IPS-11a (cell line): ENCODE data around the gene GPC6.
"Not testable (repeated sequence)": the region's sequence is repeated elsewhere in the genome, so short reads cannot be mapped to it uniquely, and the experiment has no call there.

ENCODE experiments used
- H3K4me3 ChIP-seq: one replicate; pipeline ENCODE4 v1.5.1; 2013; ENCODE audit warnings: low read depth, low read length, control low read depth

Gene GPC6

DNA sequence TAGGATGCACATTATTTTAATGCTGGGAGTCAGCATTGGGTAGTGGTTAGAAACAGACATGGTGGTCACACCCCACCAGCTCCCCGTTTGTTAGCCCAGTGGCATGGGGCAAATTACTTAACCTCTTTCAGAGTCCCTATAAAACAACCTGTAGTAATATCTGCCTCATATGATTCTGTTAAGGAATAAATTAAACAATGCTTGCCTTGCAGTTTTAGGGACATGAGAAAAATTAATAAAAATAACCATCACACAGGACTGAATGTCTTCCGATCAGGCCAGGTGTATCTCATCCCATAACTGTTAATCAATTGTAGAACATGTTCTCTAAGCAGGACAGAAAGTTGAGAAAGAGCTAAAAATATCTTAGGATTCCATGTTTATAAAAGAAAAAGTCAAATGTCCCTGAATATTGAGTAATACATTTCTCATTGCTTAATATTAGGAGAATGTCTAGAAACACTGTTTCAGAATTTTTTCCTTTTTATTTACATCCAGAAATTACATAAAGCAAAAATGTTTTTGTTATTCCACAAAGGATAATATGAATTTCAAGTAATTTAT lies 196.5 kb downstream of the GPC6 start:
- H3K4me3 ChIP-seq: no peak overlapping the region

DNA sequence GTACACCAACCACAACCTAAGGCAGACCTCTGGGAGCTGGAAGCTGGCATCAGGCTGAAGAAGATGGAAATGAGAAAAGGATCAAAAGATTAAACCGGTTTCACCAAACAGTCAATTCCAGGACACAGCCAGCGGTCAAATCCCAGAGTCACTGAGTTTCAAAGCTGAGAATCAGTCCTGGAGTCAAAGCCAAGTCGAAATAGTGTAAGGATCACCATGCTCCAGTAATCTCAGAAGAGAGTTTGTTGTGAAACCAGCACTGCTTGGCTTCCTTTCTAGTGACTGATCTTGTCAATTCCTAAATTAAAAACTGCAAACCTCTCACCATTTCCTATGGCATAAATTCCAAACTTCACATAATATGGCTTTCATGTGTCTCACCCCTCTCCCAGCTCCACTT lies 198.8 kb downstream of the GPC6 start:
- no peak overlapping the region for H3K4me3 ChIP-seq

DNA sequence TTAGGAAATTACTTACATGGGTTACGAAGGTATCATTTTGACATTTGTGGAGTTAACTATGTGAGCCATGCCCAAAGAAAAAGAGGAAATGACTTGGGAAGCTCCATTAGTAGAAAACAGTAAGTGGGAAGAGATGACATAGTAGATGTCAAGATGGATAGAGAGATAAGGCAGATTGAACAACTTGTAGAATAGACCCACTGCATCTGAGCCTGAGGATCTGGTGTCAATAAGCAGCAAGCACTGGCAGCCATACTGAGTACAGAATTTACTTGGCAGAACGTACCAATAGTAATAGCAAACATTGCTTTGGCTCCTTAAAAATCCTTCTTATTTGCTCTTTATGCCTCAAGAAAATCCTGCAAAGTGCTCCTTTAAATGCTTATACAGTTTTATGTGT lies 203.8 kb downstream of the GPC6 start:
- no peak overlapping the region for H3K4me3 ChIP-seq

DNA sequence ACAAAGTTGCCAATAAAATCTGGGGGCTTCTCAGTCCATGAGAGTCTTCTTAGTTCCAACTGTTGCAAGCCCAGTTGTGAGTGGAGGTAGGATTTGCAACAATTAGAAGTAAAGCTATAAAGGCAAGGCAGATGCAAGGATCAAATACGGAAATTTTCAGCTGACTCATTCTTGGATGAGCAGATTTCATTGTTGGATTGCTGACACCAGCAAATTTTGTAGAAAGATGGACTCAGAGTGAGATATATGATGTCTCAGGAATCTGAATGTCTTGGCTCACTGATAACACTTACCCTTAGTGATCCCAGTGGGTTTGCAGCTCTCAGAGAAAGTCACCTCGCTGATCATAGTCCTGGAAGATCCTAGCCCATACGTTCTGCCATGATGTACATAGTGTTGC lies 209.0 kb downstream of the GPC6 start:
- no peak overlapping the region for H3K4me3 ChIP-seq

DNA sequence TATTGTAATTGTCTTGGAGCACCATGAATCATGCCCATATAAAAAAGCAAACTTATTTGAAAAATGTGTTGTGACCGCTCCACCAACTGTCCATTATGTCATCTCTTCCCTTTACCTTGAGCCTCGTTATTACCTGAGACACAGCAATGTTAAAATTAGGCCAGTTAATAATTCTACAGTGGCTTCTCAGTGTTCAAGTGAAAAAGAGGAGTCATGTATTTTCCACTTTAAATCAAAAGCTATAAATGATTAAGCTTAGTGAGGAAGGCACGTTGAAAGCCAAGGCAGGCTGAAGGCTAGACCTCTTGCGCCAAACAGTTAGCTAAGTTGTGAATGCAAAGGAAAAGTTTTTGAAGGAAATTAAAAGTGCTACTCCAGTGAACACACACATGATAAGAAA lies 210.5 kb downstream of the GPC6 start:
- no peak overlapping the region for H3K4me3 ChIP-seq

DNA sequence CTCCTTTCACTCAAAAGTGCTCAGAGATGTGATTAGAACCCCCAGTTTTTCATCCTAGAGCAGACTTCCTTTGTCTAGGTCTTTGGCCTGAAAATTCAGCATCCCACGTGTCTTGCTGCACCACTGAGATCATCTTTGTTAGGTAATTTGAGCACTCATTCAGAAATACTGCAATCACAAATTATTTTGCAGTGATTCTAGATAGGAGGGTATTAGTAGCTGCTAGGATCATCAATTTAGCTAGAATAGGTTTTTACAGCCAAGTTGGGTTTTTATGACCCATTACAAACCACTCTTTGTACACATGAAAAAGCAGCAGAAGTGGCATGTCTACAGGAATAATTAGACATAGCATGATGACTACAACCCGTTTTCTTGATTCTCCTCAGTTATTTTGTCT lies 219.6 kb downstream of the GPC6 start:
- H3K4me3 ChIP-seq: no peak overlapping the region

DNA sequence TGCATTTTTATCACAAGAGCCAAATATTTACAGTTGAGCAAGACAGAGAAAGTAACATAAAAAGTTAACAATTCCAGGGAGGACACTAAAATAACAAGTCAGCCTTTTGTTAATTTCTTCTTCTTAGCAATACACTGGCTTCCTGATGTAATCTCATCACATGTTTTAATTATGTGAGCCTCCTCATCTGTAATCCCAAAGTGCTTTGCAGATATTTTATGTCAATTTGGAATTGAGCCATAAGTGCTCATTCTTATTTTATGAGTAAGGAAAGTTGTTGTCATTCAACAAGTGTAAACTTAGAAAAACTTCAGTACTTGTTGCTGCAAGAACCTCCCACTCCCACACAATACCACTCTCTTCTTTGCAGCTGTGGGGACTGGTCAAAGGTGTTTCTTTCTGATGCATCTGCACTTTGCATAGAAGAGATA lies 223.6 kb downstream of the GPC6 start:
- no peak overlapping the region for H3K4me3 ChIP-seq

DNA sequence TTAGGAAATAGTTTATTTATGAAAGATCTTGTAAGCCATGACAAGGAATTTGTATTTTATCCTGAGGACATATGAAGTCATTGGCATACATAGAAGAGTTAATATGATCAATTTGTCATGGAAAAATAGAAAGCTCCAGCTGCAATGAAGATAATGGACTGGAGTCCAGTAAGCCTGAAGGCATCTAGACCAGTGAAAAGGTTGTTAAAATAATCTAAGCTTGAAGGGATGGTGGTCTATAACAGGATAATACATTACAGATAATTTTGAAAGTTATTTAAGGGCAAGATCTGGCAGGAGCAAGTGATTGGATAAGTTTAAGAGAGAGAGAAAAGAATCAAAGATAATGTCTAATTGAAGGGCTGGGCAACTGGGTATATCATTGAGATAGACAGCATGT lies 224.2 kb downstream of the GPC6 start:
- no peak overlapping the region for H3K4me3 ChIP-seq

DNA sequence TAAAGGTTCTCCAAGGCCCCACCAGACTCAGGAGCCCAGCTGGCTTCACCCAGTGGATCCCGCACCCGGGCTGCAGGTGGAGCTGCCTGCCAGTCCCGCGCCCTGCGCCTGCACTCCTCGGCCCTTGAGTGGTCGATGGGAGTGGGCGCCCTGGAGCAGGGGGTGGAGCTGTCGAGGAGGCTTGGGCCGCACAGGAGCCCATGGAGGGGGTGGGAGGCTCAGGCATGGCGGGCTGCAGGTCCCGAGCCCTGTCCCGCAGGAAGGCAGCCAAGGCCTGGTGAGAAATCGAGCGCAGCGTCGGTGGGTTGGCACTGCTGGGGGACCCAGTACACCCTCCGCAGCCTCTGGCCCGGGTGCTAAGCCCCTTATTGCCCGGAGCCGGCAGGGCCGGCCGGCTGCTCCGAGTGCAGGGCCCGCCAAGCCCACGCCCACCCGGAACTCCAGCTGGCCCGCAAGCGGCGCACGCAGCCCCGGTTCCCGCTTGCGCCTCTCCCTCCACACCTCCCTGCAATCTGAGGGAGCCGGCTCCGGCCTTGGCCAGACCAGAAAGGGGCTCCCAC lies 228.1 kb downstream of the GPC6 start:
- H3K4me3 ChIP-seq: not testable (repeated sequence)

DNA sequence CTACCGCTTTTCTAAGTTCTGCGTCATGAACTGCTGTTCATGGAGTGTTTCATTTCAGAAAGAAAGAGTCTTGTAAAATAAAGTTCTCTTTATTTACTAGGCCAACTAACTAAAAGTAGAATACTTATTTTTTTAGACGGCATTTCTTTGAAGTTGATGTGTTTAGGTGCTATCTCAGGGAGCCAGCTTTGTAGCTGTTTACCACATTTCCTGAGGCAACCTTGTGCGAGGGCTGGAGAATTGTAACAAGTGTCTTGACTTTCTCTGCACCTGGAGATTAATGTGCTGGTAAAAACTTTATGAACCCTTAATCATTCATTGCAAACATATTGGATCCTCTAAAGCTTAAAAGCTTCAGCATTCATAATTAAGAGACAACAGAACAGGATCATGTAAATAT lies 229.3 kb downstream of the GPC6 start:
- no peak overlapping the region for H3K4me3 ChIP-seq

DNA sequence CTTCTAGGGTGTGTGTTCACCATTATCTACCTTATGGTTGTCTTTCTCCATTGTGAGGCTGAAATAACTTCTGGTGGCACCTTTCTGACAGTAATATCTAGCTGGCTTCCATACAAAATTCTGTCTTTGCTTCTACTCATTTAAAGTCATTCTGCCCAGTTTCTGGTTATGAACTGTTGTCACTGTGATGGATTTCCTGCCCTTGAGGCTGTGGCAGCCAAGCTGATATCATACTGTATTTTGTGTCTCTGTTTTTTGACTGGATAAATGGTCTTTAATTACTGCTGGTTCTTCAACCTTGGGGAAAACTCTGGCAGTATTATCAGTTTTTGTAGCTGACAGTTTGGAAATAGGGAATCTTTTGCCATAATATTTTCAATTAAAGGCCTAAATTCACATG lies 233.4 kb downstream of the GPC6 start:
- H3K4me3 ChIP-seq: no peak overlapping the region

DNA sequence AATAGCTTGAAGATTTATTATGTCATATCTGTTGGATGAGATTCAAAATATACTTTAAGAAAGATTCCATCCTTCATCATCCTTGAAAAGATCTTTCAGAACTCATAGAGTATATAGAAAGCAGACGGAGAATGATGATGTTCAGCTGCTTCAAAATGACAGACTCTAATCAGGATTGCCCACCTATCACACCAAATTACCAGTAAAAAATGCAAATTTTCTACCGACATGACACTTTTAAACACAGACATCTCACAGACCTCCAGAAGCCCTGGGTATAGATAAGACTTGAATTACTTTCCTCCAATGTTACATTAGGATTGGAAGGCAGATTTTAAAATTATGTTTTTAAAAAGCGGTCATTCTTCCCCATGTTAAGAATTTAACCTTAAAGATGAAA lies 235.5 kb downstream of the GPC6 start:
- H3K4me3 ChIP-seq: no peak overlapping the region

DNA sequence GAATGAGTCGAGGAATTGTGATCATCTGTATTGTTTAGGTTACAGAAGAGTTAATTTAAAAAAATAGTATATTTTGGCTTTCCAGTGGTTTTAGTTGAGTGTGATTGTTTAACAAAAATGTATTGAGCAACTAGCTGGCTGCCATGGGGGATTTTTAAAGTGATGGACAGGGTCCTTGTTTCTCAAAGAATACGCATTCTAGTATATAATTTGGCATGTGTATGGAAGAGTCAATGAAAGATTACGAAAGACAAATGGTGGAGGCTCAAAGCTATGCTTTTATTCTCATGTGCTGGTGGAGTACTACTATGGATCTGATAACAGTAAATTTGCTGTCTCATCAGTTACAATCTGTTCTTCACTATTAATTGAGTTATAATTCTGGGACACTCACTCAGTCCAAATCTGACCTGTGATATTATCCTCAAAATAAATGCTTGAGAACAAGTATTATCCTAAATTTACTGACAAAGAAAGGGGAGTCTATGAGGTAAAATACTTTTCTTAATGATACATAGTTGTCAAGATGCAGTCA lies 240.0 kb downstream of the GPC6 start:
- no peak overlapping the region for H3K4me3 ChIP-seq

DNA sequence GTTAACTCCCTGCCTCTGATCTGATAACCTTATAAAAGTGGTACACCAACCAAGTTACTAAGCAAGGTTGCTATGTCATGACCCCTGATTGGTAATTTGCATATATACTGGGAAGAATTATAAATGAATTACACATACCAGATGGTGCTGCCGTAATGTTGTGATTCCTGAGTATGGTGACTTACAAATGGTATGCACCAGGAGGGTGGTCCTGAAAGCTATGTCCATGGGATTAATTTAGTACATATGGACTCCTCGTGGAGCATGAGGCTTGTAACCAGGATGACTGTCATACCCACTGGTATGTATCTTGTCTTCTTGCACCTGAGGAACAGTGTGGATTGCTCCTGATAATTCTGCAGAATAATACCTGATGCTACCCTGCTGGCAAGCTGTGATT lies 240.6 kb downstream of the GPC6 start:
- H3K4me3 ChIP-seq: no peak overlapping the region

DNA sequence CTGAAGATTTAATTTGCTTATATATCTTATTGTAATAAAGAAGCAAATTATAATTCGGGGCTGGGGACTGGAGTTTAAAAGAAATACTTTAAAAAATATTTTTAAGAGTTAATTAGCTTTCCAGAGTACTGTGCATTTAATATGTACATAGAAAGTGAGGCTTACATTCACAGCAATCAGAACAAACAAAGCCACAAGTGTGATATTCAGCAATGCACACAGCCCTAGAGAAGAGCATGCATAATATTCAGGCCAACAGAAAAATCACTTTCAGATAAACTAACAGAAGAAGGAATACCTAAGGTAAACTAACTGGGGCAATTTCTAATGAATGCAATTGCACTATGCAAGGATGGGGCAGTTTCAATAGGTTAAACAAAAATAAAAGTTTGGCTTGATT lies 241.8 kb downstream of the GPC6 start:
- no peak overlapping the region for H3K4me3 ChIP-seq

DNA sequence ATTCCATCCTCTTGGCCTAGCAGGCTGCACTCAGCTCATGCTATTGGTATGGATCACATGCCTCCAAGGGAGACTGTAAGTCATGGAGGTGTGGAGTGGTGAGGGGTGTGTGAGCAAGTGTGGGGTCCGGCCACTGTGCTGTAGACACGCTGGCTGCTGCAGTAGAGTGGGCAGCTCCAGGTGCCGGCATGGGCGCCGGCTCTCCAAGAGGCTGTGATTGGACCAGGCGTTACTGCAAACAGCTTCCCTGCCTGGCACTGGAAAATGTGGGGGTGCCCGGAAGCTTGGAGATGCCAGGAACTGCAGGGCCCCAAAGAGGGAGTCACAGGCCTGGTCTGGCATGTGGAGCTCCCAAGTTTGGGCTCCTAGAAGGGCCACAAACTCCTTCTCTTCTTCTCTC lies 245.7 kb downstream of the GPC6 start:
- no peak overlapping the region for H3K4me3 ChIP-seq

DNA sequence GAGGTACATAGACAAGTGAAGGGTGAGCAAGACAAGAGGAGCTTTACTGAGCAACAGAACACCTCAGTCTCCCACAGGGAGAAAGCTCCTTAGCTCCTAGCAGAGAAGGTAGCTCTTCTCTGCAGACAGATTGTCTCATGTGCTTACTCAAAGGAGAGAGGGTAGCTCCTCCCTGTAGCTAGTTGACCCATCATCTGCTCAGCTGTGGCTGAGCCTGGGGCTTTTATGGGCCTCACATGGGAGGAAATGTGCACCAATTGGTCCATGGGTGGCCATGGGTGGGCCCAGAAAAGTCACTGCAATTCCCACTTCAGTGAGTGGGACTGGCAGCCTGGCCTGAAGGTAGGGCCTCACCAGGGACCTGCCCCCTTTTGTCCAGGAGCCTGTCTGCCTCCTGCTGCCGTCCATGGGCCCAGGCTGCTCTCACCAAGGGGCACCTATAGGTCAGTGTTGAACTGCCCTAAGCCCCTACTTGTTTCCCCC lies 246.2 kb downstream of the GPC6 start:
- H3K4me3 ChIP-seq: no peak overlapping the region

DNA sequence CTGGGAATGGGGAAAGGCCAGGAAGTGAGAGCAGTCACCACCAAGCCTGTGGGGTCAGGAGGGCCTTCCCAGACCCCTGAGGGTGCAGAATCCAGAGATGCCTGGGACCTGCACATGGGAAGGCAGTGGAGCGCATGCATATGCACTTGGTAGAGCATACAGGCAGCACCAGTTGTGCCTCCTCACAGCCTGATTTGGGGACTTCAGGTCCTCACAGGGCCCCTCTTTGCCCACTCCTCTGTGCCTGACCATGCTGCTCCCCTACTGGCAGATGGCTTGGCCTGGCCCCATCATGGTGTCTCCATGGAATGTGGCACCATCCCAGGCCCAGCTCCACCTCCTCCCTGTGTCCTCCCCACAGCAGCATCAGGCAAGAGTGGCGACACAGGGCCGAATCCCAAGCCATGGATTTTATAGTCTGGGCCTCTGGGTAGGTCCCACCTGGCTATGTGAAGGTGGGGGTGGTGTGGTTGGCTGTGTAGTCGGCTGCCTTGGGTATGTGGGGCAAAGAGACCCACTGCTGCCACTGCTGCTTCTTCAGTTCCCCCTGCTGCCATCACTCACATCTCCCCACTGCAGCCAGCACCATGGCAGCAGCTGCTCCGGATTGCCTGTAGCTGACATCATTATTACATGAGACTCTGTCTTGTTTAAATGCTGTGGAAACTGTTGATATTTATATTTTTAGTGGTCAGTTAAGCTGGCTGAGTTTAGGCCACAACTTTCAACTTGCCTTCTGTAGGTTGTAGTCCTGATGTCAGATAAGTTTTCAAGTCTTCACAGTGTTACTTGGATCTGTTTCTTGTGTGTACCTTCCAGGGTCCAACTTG lies 247.0 kb downstream of the GPC6 start:
- H3K4me3 ChIP-seq: no peak overlapping the region

DNA sequence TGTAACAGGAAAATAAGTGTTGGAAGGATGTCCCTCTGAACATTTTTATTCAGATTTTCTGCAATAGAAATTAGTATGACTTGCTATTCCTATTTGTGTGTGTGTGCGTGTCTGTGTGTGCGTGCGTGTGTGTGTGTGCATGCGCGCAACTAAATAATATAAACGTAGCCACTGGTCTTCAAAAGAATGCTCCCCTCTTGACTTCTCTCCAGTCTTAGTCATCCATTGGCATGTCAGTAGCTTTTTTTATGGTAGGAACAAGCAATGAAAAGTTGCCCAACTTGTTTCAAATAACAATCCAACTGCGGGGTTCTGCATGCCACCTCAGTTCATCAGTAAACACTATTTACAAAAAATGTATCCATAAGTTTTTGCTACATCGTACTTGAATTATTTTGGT lies 249.6 kb downstream of the GPC6 start:
- H3K4me3 ChIP-seq: no peak overlapping the region

DNA sequence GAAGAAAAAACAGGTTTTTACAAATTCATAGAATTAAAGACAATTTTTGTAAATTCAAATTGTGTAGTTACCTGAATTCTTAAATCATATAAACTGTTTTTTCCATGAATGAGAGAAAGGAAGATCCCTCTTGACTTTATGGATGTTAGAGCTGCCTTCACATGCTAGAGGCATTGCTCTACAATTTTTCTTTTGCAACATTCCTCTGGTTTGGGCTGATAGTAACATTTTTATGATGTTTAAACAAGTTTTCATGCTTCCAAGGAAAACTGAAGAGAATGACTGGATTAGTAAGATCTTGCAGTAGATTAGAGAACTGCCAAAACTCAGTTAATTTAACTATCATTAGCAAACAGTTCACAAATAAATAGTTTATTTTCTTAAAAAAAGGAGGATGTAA lies 250.6 kb downstream of the GPC6 start:
- H3K4me3 ChIP-seq: no peak overlapping the region

DNA sequence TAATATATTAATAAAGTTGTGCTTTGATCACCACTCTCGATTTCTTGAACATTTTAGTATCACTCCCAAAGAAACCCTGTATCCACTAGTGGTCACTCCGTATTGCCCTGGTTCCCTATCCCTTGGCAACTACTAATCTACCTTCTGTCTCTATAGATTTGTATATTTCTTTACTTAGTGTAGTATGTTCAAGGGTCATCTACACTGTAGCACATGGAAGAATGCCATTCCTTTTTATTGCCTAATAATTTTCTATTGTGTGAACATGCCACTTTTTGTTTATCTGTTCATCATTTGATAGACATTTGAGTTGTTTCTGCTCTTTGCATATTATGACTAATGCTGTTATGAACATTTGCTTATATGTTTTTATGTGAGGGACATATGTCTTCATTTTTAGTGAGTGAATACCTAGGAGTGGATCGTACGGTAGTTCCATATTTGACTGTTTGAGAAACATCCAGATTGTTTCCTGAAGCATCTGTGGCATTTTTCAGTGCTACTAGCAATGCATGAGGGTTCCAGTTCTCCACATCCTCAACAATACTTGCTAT lies 254.0 kb downstream of the GPC6 start:
- H3K4me3 ChIP-seq: no peak overlapping the region

DNA sequence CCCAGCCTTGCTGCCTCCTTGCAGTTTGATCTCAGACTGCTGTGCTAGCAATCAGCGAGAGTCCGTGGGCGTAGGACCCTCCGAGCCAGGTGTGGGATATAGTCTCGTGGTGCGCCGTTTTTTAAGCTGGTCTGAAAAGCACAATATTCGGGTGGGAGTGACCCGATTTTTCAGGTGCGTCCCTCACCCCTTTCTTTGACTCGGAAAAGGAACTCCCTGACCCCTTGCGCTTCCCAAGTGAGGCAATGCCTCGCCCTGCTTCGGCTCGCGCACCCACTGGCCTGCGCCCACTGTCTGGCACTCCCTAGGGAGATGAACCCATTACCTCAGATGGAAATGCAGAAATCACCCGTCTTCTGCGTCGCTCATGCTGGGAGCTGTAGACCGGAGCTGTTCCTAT lies 269.5 kb downstream of the GPC6 start:
- not testable (repeated sequence) for H3K4me3 ChIP-seq
